ENCODE measurements around the gene CD8B2.
"Not testable (repeated sequence)": the region's sequence is repeated elsewhere in the genome, so short reads cannot be mapped to it uniquely, and the experiment has no call there.

The CD8B2 gene

GRCh38 chr2:106511934-106512333 is 24.8 kb downstream of the CD8B2 start:
- not testable (repeated sequence) for DNase-seq (ENCODE audit: low spot score)

GRCh38 chr2:106513391-106513790 is 26.2 kb downstream of the CD8B2 start:
- not testable (repeated sequence) for DNase-seq (ENCODE audit: low spot score)

- not testable (repeated sequence) for DNase-seq (ENCODE audit: low spot score)
Observed at GRCh38 chr2:106514827-106515226, 27.7 kb downstream of the CD8B2 start.

GRCh38 chr2:106516436-106516835 is 29.3 kb downstream of the CD8B2 start:
- DNase-seq (ENCODE audit: low spot score), result no peak

- no peak for DNase-seq (ENCODE audit: low spot score)
Observed at GRCh38 chr2:106516864-106517263, 29.7 kb downstream of the CD8B2 start.

GRCh38 chr2:106517329-106517728 is 30.2 kb downstream of the CD8B2 start:
- no peak for DNase-seq (ENCODE audit: low spot score)

GRCh38 chr2:106519767-106520166 is 32.6 kb downstream of the CD8B2 start:
- no peak for DNase-seq (ENCODE audit: low spot score)

GRCh38 chr2:106521016-106521415 is 33.9 kb downstream of the CD8B2 start:
- DNase-seq (ENCODE audit: low spot score), result no peak

GRCh38 chr2:106523976-106524665 is 37.0 kb downstream of the CD8B2 start:
- DNase-seq (ENCODE audit: low spot score), result no peak

GRCh38 chr2:106530866-106531265 is 43.7 kb downstream of the CD8B2 start:
- DNase-seq (ENCODE audit: low spot score), result no peak

- DNase-seq (ENCODE audit: low spot score), result no peak
Observed at GRCh38 chr2:106531676-106532214, 44.6 kb downstream of the CD8B2 start.

GRCh38 chr2:106532236-106532635 is 45.1 kb downstream of the CD8B2 start:
- DNase-seq (ENCODE audit: low spot score), result no peak

GRCh38 chr2:106534471-106534870 is 47.3 kb downstream of the CD8B2 start:
- no peak for DNase-seq (ENCODE audit: low spot score)

- DNase-seq (ENCODE audit: low spot score), result no peak
Observed at GRCh38 chr2:106536490-106536889, 49.3 kb downstream of the CD8B2 start.

GRCh38 chr2:106537047-106537446 is 49.9 kb downstream of the CD8B2 start:
- DNase-seq (ENCODE audit: low spot score), result peak; percentile 32

- DNase-seq (ENCODE audit: low spot score), result no peak
Observed at GRCh38 chr2:106537791-106538191, 50.6 kb downstream of the CD8B2 start.

- DNase-seq (ENCODE audit: low spot score), result no peak
Observed at GRCh38 chr2:106540886-106541285, 53.7 kb downstream of the CD8B2 start.

- DNase-seq (ENCODE audit: low spot score), result no peak
Observed at GRCh38 chr2:106541333-106541732, 54.2 kb downstream of the CD8B2 start.

GRCh38 chr2:106542746-106543359 is 55.7 kb downstream of the CD8B2 start:
- DNase-seq (ENCODE audit: low spot score), result peak; percentile 76

- no peak for DNase-seq (ENCODE audit: low spot score)
Observed at GRCh38 chr2:106545007-106545406, 57.8 kb downstream of the CD8B2 start.

GRCh38 chr2:106546391-106546990 is 59.3 kb downstream of the CD8B2 start:
- DNase-seq (ENCODE audit: low spot score), result no peak

GRCh38 chr2:106547164-106547903 is 60.2 kb downstream of the CD8B2 start:
- DNase-seq (ENCODE audit: low spot score), result no peak
